Measurements from ENCODE around the gene DCC.

DNA sequence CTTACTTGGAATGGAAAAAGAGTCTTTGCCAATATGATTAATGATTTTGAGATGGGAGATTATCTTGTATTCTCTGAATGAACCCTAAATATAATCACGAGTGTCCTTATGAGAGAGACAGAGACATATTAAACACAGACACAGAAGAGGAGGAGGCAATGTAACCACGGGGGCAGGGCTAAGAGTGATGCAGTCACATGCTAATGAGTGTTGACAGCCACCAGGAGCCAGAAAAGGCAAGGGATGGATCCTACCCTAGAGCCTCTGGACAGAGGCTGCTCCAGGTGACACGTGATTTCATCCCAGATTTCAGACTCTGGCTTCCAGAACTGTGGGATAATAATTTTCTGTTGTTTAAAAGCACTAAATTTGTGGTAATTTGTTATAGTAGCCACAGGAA lies 1204.9 kb downstream of the DCC start:
- TF ChIP-seq POLR2A (IDR thresholded peaks at IDR 0.05), result no peak
- TF ChIP-seq, protein P1, sequence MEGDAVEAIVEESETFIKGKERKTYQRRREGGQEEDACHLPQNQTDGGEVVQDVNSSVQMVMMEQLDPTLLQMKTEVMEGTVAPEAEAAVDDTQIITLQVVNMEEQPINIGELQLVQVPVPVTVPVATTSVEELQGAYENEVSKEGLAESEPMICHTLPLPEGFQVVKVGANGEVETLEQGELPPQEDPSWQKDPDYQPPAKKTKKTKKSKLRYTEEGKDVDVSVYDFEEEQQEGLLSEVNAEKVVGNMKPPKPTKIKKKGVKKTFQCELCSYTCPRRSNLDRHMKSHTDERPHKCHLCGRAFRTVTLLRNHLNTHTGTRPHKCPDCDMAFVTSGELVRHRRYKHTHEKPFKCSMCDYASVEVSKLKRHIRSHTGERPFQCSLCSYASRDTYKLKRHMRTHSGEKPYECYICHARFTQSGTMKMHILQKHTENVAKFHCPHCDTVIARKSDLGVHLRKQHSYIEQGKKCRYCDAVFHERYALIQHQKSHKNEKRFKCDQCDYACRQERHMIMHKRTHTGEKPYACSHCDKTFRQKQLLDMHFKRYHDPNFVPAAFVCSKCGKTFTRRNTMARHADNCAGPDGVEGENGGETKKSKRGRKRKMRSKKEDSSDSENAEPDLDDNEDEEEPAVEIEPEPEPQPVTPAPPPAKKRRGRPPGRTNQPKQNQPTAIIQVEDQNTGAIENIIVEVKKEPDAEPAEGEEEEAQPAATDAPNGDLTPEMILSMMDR (IDR thresholded peaks at IDR 0.05), result no peak

Data from body of pancreas (tissue), 4 donors.